ENCODE results near the gene ZNF511. TPM values are rescaled to one million over a fixed set of nuclear protein-coding genes. Genes with fewer than 3 reads are reported as not detected.
"Not testable (repeated sequence)": the region's sequence is repeated elsewhere in the genome, so short reads cannot be mapped to it uniquely, and the experiment has no call there.

Gene ZNF511
- total RNA-seq, 4 donors from 2014 or later: 15.5 to 24.4 (median 17.3) TPM

DNA sequence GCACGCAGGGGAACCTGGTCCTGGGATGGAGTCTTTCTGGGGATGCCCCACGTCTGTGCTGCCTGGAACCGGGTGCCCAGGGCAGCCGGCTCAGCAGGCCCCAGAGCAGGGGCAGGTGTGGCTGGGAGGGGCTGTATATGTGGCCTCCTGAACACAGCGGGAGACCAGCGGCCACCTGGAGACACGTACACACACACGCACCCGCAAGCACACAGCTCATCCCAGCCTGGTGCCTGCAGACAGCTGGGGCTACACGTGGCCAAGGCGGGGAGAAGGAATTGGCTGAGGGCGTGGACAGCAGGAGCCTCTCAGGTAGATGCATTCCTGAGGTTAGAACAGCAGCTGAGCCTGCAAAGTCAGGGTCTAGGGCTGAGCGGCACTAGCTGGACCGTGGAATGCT is 46.0 kb upstream of the ZNF511 start:
- H3K36me3 ChIP-seq: no peaks in the 10 kb centered on the region
- WGBS: 45% methylated on average over 4 of the region's 14 CpGs
- H3K4me3 ChIP-seq: no peak overlapping the region
- no peaks in the 10 kb centered on the region for H3K9me3 ChIP-seq
- no peak overlapping the region for H3K27ac ChIP-seq
- DNase-seq (ENCODE audit: low spot score in 2 of 2): no peak
- peaks cover 57% of the 10 kb centered on the region for H3K4me1 ChIP-seq
- TF ChIP-seq POLR2AphosphoS5 (IDR thresholded peaks at IDR 0.05): no peak
- no peak for TF ChIP-seq EP300 (IDR thresholded peaks at IDR 0.05)
- TF ChIP-seq POLR2A (IDR thresholded peaks at IDR 0.05): no peak
- TF ChIP-seq, protein P1, sequence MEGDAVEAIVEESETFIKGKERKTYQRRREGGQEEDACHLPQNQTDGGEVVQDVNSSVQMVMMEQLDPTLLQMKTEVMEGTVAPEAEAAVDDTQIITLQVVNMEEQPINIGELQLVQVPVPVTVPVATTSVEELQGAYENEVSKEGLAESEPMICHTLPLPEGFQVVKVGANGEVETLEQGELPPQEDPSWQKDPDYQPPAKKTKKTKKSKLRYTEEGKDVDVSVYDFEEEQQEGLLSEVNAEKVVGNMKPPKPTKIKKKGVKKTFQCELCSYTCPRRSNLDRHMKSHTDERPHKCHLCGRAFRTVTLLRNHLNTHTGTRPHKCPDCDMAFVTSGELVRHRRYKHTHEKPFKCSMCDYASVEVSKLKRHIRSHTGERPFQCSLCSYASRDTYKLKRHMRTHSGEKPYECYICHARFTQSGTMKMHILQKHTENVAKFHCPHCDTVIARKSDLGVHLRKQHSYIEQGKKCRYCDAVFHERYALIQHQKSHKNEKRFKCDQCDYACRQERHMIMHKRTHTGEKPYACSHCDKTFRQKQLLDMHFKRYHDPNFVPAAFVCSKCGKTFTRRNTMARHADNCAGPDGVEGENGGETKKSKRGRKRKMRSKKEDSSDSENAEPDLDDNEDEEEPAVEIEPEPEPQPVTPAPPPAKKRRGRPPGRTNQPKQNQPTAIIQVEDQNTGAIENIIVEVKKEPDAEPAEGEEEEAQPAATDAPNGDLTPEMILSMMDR (IDR thresholded peaks at IDR 0.05): no peak
- H3K27me3 ChIP-seq: no peaks in the 10 kb centered on the region

GRCh38 chr10:133263674-133264073 is 45.0 kb upstream of the ZNF511 start:
- no peak for TF ChIP-seq POLR2AphosphoS5 (IDR thresholded peaks at IDR 0.05)
- TF ChIP-seq, protein P1 (IDR thresholded peaks at IDR 0.05): no peak
- no peak for TF ChIP-seq POLR2A (IDR thresholded peaks at IDR 0.05)
- no peak for TF ChIP-seq EP300 (IDR thresholded peaks at IDR 0.05)
- WGBS: 92% methylated on average over 7 of the region's 10 CpGs
- Histone ChIP-seq H3K4me1 (peaks cover 48% of the 10 kb centered on the region), H3K27me3 (no peaks in the 10 kb centered on the region), H3K36me3 (no peaks in the 10 kb centered on the region), H3K4me3 (no peak overlapping the region), H3K27ac (no peak overlapping the region), H3K9me3 (no peaks in the 10 kb centered on the region)
- no peak for DNase-seq (ENCODE audit: low spot score in 2 of 2)

DNA sequence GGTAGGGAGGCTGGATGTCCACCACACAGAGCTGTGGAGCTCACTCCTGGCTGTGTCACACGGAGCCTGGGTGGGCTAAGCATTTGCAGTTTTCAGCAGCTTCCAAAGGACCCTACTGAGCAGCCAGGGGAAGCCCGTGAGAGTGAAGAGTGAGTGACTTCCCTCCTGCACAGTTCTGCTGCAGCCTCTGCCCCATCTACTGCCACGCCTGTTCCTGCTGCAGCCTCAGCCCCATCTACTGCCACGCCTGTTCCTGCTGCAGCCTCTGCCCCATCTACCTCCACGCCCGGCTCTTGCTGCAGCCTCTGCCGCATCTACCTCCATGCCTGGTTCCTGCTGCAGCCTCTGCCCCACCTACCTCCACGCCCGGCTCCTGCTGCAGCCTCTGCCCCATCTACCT is 44.3 kb upstream of the ZNF511 start:
- Histone ChIP-seq H3K36me3 (no peaks in the 10 kb centered on the region), H3K9me3 (no peaks in the 10 kb centered on the region), H3K4me1 (peaks cover 40% of the 10 kb centered on the region), H3K4me3 (no peak overlapping the region), H3K27me3 (no peaks in the 10 kb centered on the region), H3K27ac (no peak overlapping the region)
- no peak for DNase-seq (ENCODE audit: low spot score in 2 of 2)
- WGBS: 48% methylated on average over 9 of the region's 9 CpGs
- TF ChIP-seq POLR2AphosphoS5 (IDR thresholded peaks at IDR 0.05) (no peak), POLR2A (IDR thresholded peaks at IDR 0.05) (no peak)
- TF ChIP-seq, protein P1 (IDR thresholded peaks at IDR 0.05): no peak

DNA sequence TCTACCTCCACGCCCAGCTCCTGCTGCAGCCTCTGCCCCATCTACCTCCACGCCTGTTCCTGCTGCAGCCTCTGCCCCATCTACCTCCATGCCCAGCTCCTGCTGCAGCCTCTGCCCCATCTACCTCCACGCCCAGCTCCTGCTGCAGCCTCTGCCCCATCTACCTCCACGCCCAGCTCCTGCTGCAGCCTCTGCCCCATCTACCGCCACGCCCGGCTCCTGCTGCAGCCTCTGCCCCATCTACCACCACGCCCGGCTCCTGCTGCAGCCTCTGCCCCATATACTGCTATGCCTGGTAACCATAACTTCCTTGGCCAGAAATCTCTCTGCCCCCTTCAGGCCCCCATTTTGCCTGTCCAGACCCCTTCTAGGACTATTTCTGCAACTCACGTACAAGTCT is 43.7 kb upstream of the ZNF511 start:
- not testable (repeated sequence) for H3K36me3 ChIP-seq; DNase-seq (ENCODE audit: low spot score in 2 of 2); H3K4me3 ChIP-seq; H3K9me3 ChIP-seq; H3K27me3 ChIP-seq; H3K27ac ChIP-seq
- WGBS: 70% methylated on average over 10 of the region's 10 CpGs
- peaks cover 34% of the 10 kb centered on the region for H3K4me1 ChIP-seq

GRCh38 chr10:133266056-133266795 is 42.5 kb upstream of the ZNF511 start:
- no peak for TF ChIP-seq EP300 (IDR thresholded peaks at IDR 0.05)
- TF ChIP-seq, protein P1 (IDR thresholded peaks at IDR 0.05): no peak
- TF ChIP-seq POLR2A (IDR thresholded peaks at IDR 0.05): no peak
- no peak for TF ChIP-seq POLR2AphosphoS5 (IDR thresholded peaks at IDR 0.05)
- DNase-seq (ENCODE audit: low spot score in 2 of 2): no peak
- Histone ChIP-seq H3K9me3 (no peaks in the 10 kb centered on the region), H3K4me1 (peaks cover 22% of the 10 kb centered on the region), H3K4me3 (no peak overlapping the region), H3K27me3 (no peaks in the 10 kb centered on the region), H3K27ac (no peak overlapping the region), H3K36me3 (peaks cover 7% of the 10 kb centered on the region)
- 89% methylated on average over 14 of the region's 21 CpGs for WGBS

GRCh38 chr10:133267293-133267692 is 41.4 kb upstream of the ZNF511 start:
- H3K27ac ChIP-seq: no peak overlapping the region
- H3K4me3 ChIP-seq: no peak overlapping the region
- peaks cover 7% of the 10 kb centered on the region for H3K36me3 ChIP-seq
- peaks cover 15% of the 10 kb centered on the region for H3K4me1 ChIP-seq
- no CpG with 5 or more reads among the region's 14 CpGs for WGBS
- TF ChIP-seq, protein P1 (IDR thresholded peaks at IDR 0.05): no peak
- TF ChIP-seq POLR2A (IDR thresholded peaks at IDR 0.05): no peak
- TF ChIP-seq POLR2AphosphoS5 (IDR thresholded peaks at IDR 0.05): no peak
- no peak for TF ChIP-seq EP300 (IDR thresholded peaks at IDR 0.05)
- no peak for DNase-seq (ENCODE audit: low spot score in 2 of 2)
- H3K9me3 ChIP-seq: no peaks in the 10 kb centered on the region
- no peaks in the 10 kb centered on the region for H3K27me3 ChIP-seq

Data from suprapubic skin (tissue), 4 donors.